Stimulated activated CD8-positive, alpha-beta memory T cell treated with anti-CD3 and anti-CD28 coated beads, Interleukin-2, amount 100 ng/mL, for 48 hours (primary cell): ENCODE data around the gene LCA5.
"Not testable (repeated sequence)": the region's sequence is repeated elsewhere in the genome, so short reads cannot be mapped to it uniquely, and the experiment has no call there.

ENCODE experiments used
- DNase-seq, 2 donors: peaks; one replicate each; pipeline ENCODE4 v3.0.0-alpha.2; 2020; ENCODE audit warnings: low read depth in 2 of 2

The LCA5 gene

GRCh38 chr6:79538106-79538971 is 1.1 kb upstream of the LCA5 start:
- DNase-seq, result no peak

- DNase-seq, result no peak
Measured at GRCh38 chr6:79536585-79536953, 661 bp downstream of the LCA5 start.

- DNase-seq, result not testable (repeated sequence)
Measured at GRCh38 chr6:79529567-79529966, 7.7 kb downstream of the LCA5 start.

GRCh38 chr6:79526897-79527296 is 10.3 kb downstream of the LCA5 start:
- DNase-seq, result no peak

GRCh38 chr6:79525272-79526100 is 11.7 kb downstream of the LCA5 start:
- DNase-seq, result no peak

GRCh38 chr6:79524065-79524464 is 13.2 kb downstream of the LCA5 start:
- no peak for DNase-seq

- no peak for DNase-seq
Measured at GRCh38 chr6:79522609-79523008, 14.6 kb downstream of the LCA5 start.

GRCh38 chr6:79520534-79520933 is 16.7 kb downstream of the LCA5 start:
- DNase-seq, result no peak

GRCh38 chr6:79518842-79519241 is 18.4 kb downstream of the LCA5 start:
- no peak for DNase-seq

GRCh38 chr6:79515436-79515835 is 21.8 kb downstream of the LCA5 start:
- no peak for DNase-seq

GRCh38 chr6:79513111-79513510 is 24.1 kb downstream of the LCA5 start:
- DNase-seq, result no peak

GRCh38 chr6:79512014-79512413 is 25.2 kb downstream of the LCA5 start:
- DNase-seq, result no peak

GRCh38 chr6:79510707-79511106 is 26.5 kb downstream of the LCA5 start:
- no peak for DNase-seq

- no peak for DNase-seq
Measured at GRCh38 chr6:79506251-79506650, 31.0 kb downstream of the LCA5 start.

GRCh38 chr6:79504372-79504771 is 32.9 kb downstream of the LCA5 start:
- DNase-seq, result no peak

GRCh38 chr6:79498842-79499241 is 38.4 kb downstream of the LCA5 start:
- DNase-seq, result no peak

GRCh38 chr6:79495246-79495645 is 42.0 kb downstream of the LCA5 start:
- no peak for DNase-seq

GRCh38 chr6:79494841-79495240 is 42.4 kb downstream of the LCA5 start:
- DNase-seq, result no peak

- DNase-seq, result no peak
Measured at GRCh38 chr6:79470728-79471127, 66.5 kb downstream of the LCA5 start.

GRCh38 chr6:79469376-79470246 is 67.6 kb downstream of the LCA5 start:
- no peak for DNase-seq

GRCh38 chr6:79468587-79468986 is 68.6 kb downstream of the LCA5 start:
- no peak for DNase-seq

GRCh38 chr6:79468116-79468515 is 69.1 kb downstream of the LCA5 start:
- no peak for DNase-seq
